Right lobe of liver (tissue), 4 donors: Measurements from ENCODE around the gene BID.

Source experiments
- CTCF ChIP-seq, 4 donors: fragments of 200-600 bp in 3 of 4; fragments of 450-650 bp in 1 of 4; IDR thresholded peaks; one replicate each; pipeline versions ENCODE4 v1.5.1 to v1.8.0; 2016 to 2022; ENCODE audit warnings: antibody characterized with exemption in 4 of 4, mild to moderate bottlenecking in 2 of 4
- POLR2A ChIP-seq: fragments of 450-650 bp; IDR thresholded peaks from one replicate; pipeline ENCODE4 v1.6.1; 2017; ENCODE audit warnings: antibody characterized with exemption, mild to moderate bottlenecking
- donor health status: DM: no; HTN: no; CAD: no.
- donor health status: DM: no; HTN: no; CAD: no.
- donor health status: DM: no; HTN: yes; CAD: no.

GRCh38 chr22:17806437-17806836 lies 32.2 kb upstream of the BID start:
- TF ChIP-seq CTCF (IDR thresholded peaks at IDR 0.05), result no peak
- no peak for TF ChIP-seq POLR2A
